Fibroblast of mammary gland (primary cell): Measurements from ENCODE around the gene CPXM2.

Source experiments
- DNase-seq: peaks from one replicate; pipeline ENCODE4 v3.0.0-alpha.2; 2010; ENCODE audit warnings: low read depth
- H3K4me3 ChIP-seq: 2 replicates; pipeline ENCODE4 v1.5.1; 2011; ENCODE audit warnings: low read depth, mild to moderate bottlenecking, low read length, moderate library complexity; ENCODE audit not compliant: control insufficient read depth
- CTCF ChIP-seq: conservative IDR thresholded peaks from 2 replicates; pipeline ENCODE4 v1.5.1; 2011; ENCODE audit warnings: low read depth, low read length, inconsistent platforms; ENCODE audit not compliant: control insufficient read depth, insufficient read depth

Gene CPXM2

GRCh38 chr10:123751342-123752134 is 140.1 kb downstream of the CPXM2 start:
- DNase-seq: no peak
- H3K4me3 ChIP-seq: no peak overlapping the region
- no peak for TF ChIP-seq CTCF

GRCh38 chr10:123750901-123751300 is 140.7 kb downstream of the CPXM2 start:
- DNase-seq: no peak
- no peak overlapping the region for H3K4me3 ChIP-seq
- no peak for TF ChIP-seq CTCF

- TF ChIP-seq CTCF: no peak
- DNase-seq: no peak
- H3K4me3 ChIP-seq: no peak overlapping the region
Observed at GRCh38 chr10:123748711-123749110, 142.9 kb downstream of the CPXM2 start.

- no peak for TF ChIP-seq CTCF
- H3K4me3 ChIP-seq: no peak overlapping the region
- no peak for DNase-seq
Observed at GRCh38 chr10:123747426-123747825, 144.2 kb downstream of the CPXM2 start.

- H3K4me3 ChIP-seq: no peak overlapping the region
- TF ChIP-seq CTCF: no peak
- no peak for DNase-seq
Observed at GRCh38 chr10:123746942-123747341, 144.7 kb downstream of the CPXM2 start.

- no peak for TF ChIP-seq CTCF
- no peak for DNase-seq
- H3K4me3 ChIP-seq: no peak overlapping the region
Observed at GRCh38 chr10:123746520-123746919, 145.1 kb downstream of the CPXM2 start.
